GM23338 (cell line): ENCODE results near the gene ICAM1.

Experiments
- CREB1 ChIP-seq: fragments of 250-450 bp; sonication (Bioruptor Pico); IDR thresholded peaks from 2 replicates; pipeline ENCODE4 v1.5.0; 2020; ENCODE audit warnings: low read depth, mild to moderate bottlenecking, moderate library complexity
- CTCF ChIP-seq, 2 experiments: fragments of 200-600 bp in 1 of 2; sonication (generic) in 1 of 2; conservative IDR thresholded peaks; 2 replicates each; pipeline versions ENCODE4 v1.5.1 to v1.6.1; 2016 to 2017; ENCODE audit warnings: antibody characterized with exemption in 2 of 2, low read depth in 2 of 2, mild to moderate bottlenecking in 2 of 2, moderate library complexity in 1 of 2
- EZH2 ChIP-seq: fragments of 200-600 bp; sonication (generic); IDR thresholded peaks from one replicate; pipeline ENCODE4 v1.8.0; 2017; ENCODE audit warnings: antibody characterized with exemption, mild to moderate bottlenecking, low read depth; ENCODE audit not compliant: unreplicated experiment
- EZH2phosphoT487 ChIP-seq: fragments of 200-600 bp; sonication (generic); IDR thresholded peaks from one replicate; pipeline ENCODE4 v1.8.1; 2018; ENCODE audit warnings: antibody characterized with exemption; ENCODE audit not compliant: unreplicated experiment
- JUNB ChIP-seq: IDR thresholded peaks from one replicate; pipeline ENCODE4 v1.6.1; 2016; ENCODE audit warnings: antibody characterized with exemption; ENCODE audit not compliant: unreplicated experiment
- NANOG ChIP-seq: IDR thresholded peaks from 2 replicates; pipeline ENCODE4 v1.6.1; 2016; ENCODE audit warnings: antibody characterized with exemption, borderline replicate concordance
- POLR2AphosphoS5 ChIP-seq: IDR thresholded peaks from 2 replicates; pipeline ENCODE4 v1.6.1; 2016; ENCODE audit warnings: antibody characterized with exemption, low read depth
- REST ChIP-seq: IDR thresholded peaks from one replicate; pipeline ENCODE4 v1.6.1; 2018; ENCODE audit warnings: antibody characterized with exemption; ENCODE audit not compliant: unreplicated experiment
- ZNF114 ChIP-seq: fragments of 250-450 bp; sonication (Bioruptor Pico); IDR thresholded peaks from 2 replicates; pipeline ENCODE4 v1.5.0; 2020; ENCODE audit warnings: mild to moderate bottlenecking, moderate library complexity
- TF ChIP-seq, protein P1 (sequence below): fragments of 250-450 bp; sonication (Bioruptor Pico); IDR thresholded peaks from 2 replicates; pipeline ENCODE4 v1.5.0; 2020; ENCODE audit warnings: mild to moderate bottlenecking, moderate library complexity

DNA sequence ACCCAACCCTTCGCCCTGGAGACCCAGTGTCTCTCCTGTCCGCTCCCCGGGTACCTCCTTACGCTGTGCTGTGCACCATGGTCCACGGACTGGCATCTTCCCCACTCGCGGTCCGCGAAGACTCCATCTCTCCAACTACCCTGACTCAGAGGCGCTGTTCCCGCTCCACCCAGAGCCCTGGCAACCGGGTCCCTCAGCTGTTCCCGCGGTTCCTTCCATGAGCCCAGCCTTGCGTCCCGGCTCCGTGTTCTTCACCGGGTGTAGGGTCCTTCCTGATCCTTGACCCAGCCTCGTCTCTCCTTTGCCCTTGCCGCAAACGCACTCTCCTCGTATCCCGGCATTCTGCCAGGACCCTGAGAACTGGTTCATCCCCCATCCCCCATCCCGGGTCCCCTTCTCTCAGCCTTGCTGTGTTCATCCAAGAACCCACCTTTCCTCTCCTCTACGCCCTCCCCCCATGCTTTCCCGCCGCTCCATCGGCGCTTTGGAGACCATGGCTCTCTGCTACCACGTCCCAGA is 19.5 kb downstream of the ICAM1 start:
- TF ChIP-seq POLR2AphosphoS5 (no peak), CTCF (conservative IDR thresholded peaks at IDR 0.05; ENCODE audit: low read depth in 2 of 2) (no peak), REST (no peak), NANOG (no peak), EZH2 (peak; percentile 26), JUNB (no peak), EZH2phosphoT487 (no peak), CREB1 (CRISPR knock-in tag) (no peak), ZNF114 (CRISPR knock-in tag) (no peak)
- TF ChIP-seq, protein P1, sequence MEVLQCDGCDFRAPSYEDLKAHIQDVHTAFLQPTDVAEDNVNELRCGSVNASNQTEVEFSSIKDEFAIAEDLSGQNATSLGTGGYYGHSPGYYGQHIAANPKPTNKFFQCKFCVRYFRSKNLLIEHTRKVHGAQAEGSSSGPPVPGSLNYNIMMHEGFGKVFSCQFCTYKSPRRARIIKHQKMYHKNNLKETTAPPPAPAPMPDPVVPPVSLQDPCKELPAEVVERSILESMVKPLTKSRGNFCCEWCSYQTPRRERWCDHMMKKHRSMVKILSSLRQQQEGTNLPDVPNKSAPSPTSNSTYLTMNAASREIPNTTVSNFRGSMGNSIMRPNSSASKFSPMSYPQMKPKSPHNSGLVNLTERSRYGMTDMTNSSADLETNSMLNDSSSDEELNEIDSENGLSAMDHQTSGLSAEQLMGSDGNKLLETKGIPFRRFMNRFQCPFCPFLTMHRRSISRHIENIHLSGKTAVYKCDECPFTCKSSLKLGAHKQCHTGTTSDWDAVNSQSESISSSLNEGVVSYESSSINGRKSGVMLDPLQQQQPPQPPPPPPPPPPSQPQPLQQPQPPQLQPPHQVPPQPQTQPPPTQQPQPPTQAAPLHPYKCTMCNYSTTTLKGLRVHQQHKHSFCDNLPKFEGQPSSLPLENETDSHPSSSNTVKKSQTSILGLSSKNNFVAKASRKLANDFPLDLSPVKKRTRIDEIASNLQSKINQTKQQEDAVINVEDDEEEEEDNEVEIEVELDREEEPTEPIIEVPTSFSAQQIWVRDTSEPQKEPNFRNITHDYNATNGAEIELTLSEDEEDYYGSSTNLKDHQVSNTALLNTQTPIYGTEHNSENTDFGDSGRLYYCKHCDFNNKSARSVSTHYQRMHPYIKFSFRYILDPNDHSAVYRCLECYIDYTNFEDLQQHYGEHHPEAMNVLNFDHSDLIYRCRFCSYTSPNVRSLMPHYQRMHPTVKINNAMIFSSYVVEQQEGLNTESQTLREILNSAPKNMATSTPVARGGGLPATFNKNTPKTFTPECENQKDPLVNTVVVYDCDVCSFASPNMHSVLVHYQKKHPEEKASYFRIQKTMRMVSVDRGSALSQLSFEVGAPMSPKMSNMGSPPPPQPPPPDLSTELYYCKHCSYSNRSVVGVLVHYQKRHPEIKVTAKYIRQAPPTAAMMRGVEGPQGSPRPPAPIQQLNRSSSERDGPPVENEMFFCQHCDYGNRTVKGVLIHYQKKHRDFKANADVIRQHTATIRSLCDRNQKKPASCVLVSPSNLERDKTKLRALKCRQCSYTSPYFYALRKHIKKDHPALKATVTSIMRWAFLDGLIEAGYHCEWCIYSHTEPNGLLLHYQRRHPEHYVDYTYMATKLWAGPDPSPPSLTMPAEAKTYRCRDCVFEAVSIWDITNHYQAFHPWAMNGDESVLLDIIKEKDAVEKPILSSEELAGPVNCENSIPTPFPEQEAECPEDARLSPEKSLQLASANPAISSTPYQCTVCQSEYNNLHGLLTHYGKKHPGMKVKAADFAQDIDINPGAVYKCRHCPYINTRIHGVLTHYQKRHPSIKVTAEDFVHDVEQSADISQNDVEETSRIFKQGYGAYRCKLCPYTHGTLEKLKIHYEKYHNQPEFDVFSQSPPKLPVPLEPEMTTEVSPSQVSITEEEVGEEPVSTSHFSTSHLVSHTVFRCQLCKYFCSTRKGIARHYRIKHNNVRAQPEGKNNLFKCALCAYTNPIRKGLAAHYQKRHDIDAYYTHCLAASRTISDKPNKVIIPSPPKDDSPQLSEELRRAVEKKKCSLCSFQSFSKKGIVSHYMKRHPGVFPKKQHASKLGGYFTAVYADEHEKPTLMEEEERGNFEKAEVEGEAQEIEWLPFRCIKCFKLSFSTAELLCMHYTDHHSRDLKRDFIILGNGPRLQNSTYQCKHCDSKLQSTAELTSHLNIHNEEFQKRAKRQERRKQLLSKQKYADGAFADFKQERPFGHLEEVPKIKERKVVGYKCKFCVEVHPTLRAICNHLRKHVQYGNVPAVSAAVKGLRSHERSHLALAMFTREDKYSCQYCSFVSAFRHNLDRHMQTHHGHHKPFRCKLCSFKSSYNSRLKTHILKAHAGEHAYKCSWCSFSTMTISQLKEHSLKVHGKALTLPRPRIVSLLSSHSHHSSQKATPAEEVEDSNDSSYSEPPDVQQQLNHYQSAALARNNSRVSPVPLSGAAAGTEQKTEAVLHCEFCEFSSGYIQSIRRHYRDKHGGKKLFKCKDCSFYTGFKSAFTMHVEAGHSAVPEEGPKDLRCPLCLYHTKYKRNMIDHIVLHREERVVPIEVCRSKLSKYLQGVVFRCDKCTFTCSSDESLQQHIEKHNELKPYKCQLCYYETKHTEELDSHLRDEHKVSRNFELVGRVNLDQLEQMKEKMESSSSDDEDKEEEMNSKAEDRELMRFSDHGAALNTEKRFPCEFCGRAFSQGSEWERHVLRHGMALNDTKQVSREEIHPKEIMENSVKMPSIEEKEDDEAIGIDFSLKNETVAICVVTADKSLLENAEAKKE (CRISPR knock-in tag) = no peak
